ENCODE measurements around the gene CTNNBIP1. TPM values are rescaled to one million over a fixed set of nuclear protein-coding genes. Genes with fewer than 3 reads are reported as not detected.

CTNNBIP1 gene
- total and polyA plus RNA-seq, 9 of the 15 experiments (the other 6 are each of a cell fraction or from before 2014, with no cell fraction given), result 0.65 to 29.2 (median 14.7) TPM

GRCh38 chr1:9910076-9910422 is at the start of gene CTNNBIP1 (continued):
- no peak for TF ChIP-seq ZNF398 (CRISPR knock-in tag; IDR thresholded peaks at IDR 0.05)
- no peak for TF ChIP-seq ZNF668 (CRISPR knock-in tag; IDR thresholded peaks at IDR 0.05)
- TF ChIP-seq JUNB (CRISPR knock-in tag; conservative IDR thresholded peaks at IDR 0.05), result no peak
- no peak for TF ChIP-seq ZFP30 (CRISPR knock-in tag; IDR thresholded peaks at IDR 0.05; ENCODE audit: borderline replicate concordance)
- no peak for TF ChIP-seq WHSC1 (IDR thresholded peaks at IDR 0.05; ENCODE audit: low read length)
- TF ChIP-seq ZNF766 (CRISPR knock-in tag; conservative IDR thresholded peaks at IDR 0.05), result no peak
- no peak for TF ChIP-seq ZFP91 (CRISPR knock-in tag; IDR thresholded peaks at IDR 0.05)
- no peak for TF ChIP-seq CTCFL (IDR thresholded peaks at IDR 0.05; ENCODE audit: borderline replicate concordance, insufficient read depth, low read depth, low read length, poor library complexity, severe bottlenecking)
- no peak for TF ChIP-seq NR2C1 (IDR thresholded peaks at IDR 0.05)
- no peak for TF ChIP-seq NR2C1 (tag; IDR thresholded peaks at IDR 0.05)
- no peak for TF ChIP-seq PKNOX1 (IDR thresholded peaks at IDR 0.05)
- no peak for TF ChIP-seq TEAD2 (tag; IDR thresholded peaks at IDR 0.05)
- no peak for TF ChIP-seq ZNF785 (CRISPR knock-in tag; IDR thresholded peaks at IDR 0.05)
- no peak for TF ChIP-seq ZFX (CRISPR knock-in tag; IDR thresholded peaks at IDR 0.05)
- no peak for TF ChIP-seq SETDB1 (IDR thresholded peaks at IDR 0.05; ENCODE audit: low read length)
- no peak for TF ChIP-seq BCLAF1 (IDR thresholded peaks at IDR 0.05; ENCODE audit: borderline replicate concordance in 1 of 2, control insufficient read depth in 1 of 2, low read depth in 2 of 2, low read length in 1 of 2)
- peak; percentile 91; the same call in 1 of the 2 replicates for TF ChIP-seq VEZF1 (CRISPR knock-in tag; IDR thresholded peaks at IDR 0.05)
